HG03280 (cell line): Measurements from ENCODE around the gene ZBTB16.

Experiments used
- ATAC-seq: cut with Tn5 transposase; IDR thresholded peaks from one replicate; pipeline ENCODE4 v1.9.1; 2021; ENCODE audit warnings: mild to moderate bottlenecking, moderate library complexity; ENCODE audit not compliant: unreplicated experiment

The ZBTB16 gene

DNA sequence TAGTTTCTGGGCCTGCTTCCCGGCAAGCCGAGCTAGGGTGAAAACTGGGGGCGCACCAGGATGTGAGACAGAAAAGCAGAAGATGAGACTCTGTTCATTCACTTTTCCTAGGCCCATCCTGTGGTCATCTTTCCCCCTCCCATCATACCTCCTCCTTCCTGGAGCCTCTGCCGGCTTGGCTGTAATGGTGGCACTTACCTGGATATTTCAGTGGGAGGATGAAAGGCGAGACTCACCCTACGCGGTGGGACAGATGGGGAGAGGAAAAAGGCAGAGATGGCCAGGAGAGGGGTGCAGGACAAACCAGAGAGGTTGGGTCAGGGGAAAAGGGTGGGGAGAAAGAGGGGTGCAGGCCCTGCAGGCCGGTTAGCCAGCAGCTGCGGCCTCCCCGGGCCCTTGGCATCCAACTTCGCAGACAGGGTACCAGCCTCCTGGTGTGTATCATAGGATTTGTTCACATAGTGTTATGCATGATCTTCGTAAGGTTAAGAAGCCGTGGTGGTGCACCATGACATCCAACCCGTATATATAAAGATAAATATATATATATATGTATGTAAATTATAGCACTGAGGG, 195.1 kb downstream of the ZBTB16 start:
- no peak for ATAC-seq

GRCh38 chr11:114255289-114255688, 195.8 kb downstream of the ZBTB16 start:
- no peak for ATAC-seq

DNA sequence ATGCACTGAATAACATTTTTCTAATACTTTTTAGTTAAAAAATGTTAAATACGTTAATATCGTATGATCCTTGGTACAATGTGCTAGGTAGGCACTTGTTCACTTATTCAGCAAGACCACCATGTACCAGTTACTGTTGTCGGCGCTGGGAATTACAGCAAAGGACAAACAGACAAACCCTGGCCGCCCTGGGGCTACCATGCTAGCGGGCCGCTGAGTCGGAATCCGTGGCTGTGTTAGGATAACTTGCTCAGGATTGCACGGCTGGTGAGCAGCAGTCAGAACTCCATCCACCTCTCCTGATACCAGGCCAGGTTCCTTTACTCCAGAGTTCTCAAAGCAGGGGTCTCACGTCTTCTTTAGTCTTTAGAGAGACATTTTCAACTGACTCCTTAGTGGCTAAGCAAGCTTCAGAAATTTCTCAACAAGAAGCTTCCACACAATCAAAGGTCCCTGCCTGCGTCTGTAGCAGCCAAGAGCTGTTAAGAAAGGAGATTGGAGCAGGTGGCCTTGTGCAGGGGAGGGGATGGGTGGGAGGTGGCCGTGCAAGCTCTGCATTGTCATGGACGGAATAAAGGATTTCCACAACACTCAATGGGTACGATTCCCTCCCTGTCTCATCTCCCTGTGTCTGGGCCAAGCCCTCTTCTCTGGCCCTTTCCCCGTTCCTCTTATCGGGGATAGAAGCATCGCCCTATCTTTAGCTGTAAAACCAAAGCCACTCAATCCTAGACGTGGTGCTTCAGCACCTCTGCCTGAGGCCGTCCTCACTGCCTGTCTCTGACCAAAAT, 196.9 kb downstream of the ZBTB16 start:
- ATAC-seq: no peak

DNA sequence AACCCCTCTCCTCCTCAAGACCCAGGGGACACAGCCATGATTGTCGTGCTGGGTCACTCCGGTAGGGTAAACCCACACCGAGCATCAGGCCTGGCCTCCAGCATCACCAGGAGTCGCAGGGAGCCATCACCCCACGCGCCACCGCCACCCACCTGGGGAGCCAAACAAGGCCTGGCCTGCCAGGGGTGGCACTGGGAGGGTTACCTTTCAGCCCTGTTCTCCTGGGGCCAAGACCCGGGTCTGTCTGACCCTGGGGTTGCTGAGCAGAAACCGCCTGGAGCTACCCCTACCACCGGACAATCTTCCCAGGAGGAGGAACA, 197.4 kb downstream of the ZBTB16 start:
- no peak for ATAC-seq

DNA sequence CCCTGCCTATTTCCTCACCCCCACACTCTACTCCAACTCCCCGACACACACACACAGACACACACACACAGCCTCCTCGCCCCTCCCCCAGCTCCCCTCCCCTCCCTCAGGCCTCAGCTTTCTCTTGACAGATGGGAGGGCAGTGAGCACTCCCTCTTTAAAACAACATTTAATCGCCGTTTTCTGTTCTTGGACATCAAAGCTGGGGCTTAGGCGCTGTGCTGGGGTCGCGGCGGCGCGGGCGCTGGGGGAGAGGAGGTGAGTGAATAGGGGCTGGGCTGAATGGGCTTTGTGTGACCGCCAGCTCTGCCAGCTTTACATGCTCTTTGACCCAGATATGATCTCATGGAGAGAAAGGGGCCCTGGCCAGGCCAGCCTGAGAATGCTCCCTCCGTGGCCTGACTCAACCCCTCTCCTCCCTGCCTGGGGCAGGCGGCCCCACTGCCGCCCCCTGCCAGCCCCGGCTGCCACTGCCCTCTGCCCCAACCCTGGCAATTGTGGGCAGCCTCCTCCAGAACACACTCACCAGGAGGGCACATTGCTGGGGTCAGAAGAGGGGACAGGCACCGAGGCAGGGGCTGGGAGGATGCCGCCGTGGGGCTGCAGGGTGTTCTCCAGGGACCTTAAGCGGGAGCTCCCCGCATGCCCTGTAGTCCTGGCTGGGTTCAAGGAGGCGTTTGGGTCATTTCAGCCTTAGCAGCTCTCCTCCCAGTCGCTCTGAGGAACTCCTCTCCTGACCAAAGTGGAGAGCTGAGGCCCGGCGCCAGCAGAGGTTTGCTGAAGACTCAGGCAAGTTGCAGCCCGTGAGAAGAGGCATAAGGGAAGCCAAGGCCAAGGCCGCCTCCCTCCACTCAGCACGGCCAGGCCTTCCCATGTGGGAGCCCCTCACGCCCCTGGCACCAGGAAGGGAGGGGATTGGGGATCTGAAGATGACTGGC, 198.4 kb downstream of the ZBTB16 start:
- no peak for ATAC-seq

DNA sequence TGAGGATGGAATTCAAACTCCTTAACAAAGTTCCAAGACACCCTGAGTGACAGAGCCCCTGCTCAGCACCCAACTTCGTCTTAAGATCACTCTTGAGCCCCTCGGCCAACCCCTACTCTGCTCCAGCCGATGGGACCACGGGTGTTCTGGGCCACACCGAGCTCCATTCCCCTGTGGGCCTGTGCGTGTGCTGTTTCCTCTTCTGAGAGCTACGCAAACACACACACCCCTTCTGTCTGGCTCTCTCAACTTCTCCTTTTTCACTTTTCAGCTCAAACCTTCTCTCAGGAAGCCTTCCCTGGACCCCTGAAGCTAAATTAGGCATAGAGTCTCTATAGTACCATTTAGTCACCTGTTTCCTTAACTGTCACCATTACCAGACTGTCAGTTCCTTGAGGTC, 199.2 kb downstream of the ZBTB16 start:
- ATAC-seq: no peak

GRCh38 chr11:114259124-114259526, 199.6 kb downstream of the ZBTB16 start:
- ATAC-seq: no peak

DNA sequence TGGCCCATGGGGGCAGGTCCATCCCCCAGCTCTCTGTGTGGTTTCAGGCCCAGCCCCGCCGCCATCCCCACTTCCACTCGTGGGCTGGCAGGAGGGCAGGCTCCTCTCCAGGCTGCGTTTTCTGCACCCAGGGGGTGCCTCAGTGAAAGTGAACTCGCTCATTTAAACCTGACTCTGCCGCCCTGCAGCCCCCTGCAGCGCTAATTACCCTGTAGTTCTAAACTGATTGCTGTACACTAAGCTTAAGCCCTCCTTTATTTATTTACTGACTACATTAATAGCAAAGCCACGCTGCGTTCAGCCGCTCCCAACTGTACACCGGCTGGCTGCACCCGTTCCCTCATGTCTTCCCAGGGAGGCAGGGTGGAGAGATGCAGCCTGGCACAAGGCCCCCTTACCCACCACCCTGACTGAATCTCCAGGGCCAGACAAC, 200.1 kb downstream of the ZBTB16 start:
- ATAC-seq: no peak

DNA sequence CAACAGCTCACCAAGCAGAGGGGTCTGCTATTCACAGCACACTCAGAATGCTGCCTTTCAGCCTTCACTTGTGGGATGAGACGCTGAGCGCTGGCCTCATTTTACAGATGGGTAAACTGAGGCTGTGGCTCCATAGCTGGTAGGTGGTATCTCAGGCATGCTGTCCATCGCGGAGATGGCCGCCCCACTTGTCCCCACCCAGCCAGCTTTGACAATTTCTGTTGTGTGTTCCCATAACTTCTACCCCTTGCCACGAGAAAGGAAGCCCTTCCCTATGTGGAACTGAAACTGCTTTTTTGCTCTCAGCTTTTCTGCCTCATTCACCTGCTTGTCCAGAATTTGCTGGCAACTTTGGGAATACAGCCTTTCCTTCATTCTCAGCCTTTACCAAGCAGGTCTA, 200.6 kb downstream of the ZBTB16 start:
- ATAC-seq: no peak

DNA sequence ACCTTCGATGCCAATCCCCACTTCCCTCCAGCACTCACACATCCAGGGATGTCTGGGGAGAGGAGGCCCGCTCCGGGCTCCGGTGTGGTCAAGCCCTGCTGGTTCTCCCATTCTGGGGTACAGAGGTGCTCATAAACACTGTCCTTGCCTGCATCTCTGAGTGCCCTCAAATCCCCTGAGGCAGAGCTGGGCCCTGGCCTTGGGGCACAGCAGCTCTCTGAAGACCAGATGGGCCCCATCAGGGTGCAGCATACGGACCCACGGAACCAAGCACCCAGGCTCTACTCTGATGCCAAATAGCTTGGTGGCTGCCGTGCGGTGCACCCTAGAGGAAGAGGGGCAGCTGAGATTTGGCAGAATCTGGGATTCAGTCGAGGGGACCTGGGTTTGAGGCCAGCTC, 201.0 kb downstream of the ZBTB16 start:
- no peak for ATAC-seq

DNA sequence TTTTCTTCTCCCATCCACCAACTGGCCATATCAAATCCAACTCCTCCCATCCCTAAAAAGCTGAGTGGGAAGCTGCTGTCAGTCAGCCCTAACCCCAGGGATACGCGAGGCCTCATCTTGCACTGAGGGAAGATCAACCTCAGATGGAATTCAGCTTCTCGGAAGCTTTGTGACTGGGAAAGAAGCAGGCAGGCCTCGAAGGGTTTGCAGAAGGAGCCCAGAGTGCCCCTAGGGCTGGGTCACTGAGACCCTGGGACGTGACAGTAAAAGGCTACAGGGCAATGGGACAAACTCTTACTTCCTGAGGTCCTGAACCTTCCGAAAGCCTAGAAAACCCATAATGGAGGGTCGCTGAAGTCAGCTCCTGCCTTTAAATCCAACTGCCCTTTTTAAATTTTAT, 202.3 kb downstream of the ZBTB16 start:
- ATAC-seq: no peak

DNA sequence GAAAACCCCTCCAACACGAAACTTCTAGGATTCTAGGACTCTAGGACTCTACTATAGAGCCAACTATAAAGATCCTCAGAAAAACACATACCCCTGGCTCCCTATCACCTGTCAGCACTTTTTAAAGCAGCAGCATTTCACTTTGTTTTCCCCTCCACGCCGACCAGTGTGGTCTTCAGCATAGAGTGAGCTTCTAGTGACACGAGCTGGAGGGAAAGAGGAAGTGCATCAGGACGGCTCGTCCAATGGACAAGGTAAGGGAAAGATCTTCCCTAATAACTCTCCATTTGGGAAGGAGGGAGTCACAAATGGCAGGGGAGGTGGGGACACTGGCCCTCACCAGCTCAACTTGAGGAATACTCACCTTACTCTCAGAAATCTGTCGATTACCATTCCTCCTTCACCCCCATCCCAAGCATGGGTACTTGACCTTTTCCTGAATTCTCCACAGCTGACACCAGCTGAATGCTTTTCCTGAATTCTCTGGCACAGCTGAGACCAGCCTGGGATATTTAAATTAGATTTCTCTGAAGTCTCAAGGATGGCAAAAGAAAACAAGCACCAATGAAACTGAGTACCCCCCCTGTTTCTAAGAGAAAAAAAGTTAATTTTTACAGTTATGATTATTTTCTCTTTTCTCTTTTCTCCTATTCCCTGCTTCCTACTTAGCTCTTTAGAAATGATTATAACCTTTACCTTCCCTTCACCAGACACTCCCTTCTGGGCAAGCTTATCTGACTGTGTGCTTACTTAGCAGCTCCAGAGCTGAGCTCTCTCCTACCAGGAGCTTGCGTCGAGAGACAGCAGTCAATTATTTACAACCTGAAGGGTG, 203.4 kb downstream of the ZBTB16 start:
- ATAC-seq: no peak

- ATAC-seq: no peak
Observed at GRCh38 chr11:114263513-114264170, 204.1 kb downstream of the ZBTB16 start.

- ATAC-seq: no peak
Observed at GRCh38 chr11:114264381-114264780, 204.9 kb downstream of the ZBTB16 start.

- ATAC-seq: no peak
Observed at GRCh38 chr11:114265122-114265878, 205.8 kb downstream of the ZBTB16 start.

DNA sequence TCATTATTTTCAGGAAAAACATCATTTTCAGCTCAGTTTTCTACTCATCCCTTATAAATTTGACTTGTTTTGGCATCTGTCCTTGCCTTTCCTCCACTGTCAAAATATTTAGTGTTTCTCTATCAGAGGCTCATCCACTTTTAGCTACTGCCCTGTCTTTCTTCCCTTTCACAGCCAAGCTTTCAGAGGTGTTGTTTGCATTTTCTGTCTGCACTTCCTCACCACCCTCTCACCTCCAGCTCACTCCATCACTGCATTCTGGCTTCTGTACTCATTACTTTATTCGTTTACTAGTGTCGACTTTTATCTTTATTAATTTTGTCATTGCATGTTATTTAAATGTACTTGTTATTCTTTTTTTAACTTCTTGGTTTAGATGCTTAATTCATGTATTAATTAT, 210.0 kb downstream of the ZBTB16 start:
- no peak for ATAC-seq

GRCh38 chr11:114270531-114271270, 211.2 kb downstream of the ZBTB16 start:
- no peak for ATAC-seq

- ATAC-seq: no peak
Observed at GRCh38 chr11:114271316-114271715, 211.8 kb downstream of the ZBTB16 start.

DNA sequence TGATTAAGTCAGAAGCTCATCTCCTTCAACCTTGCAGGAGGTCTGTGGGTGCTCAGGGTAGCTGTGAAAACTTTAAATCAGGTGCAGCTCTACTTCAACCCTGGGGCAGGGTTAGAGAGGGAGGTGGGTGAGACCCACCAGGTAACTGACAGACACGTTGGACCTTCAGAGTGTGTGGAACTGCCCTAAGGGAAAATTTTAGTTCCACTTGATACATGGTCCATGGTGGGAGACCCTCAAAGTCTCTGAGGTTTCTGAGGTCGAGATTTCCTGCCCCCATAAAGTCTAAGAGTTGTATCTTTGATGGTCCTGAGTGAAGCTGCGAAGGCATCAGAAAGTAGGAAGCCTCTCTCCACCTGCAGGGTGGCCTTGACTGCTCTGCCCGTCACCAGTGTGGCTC, 212.8 kb downstream of the ZBTB16 start:
- ATAC-seq: no peak
